Activated CD4-positive, alpha-beta T cell treated with anti-CD3 and anti-CD28 coated beads, Interleukin-2, amount 50 U/mL, for 1 hour (primary cell): ENCODE data around the gene PTOV1.

Source experiments
- DNase-seq: peaks from one replicate; pipeline ENCODE4 v3.0.0-alpha.2; 2020

The PTOV1 gene

DNA sequence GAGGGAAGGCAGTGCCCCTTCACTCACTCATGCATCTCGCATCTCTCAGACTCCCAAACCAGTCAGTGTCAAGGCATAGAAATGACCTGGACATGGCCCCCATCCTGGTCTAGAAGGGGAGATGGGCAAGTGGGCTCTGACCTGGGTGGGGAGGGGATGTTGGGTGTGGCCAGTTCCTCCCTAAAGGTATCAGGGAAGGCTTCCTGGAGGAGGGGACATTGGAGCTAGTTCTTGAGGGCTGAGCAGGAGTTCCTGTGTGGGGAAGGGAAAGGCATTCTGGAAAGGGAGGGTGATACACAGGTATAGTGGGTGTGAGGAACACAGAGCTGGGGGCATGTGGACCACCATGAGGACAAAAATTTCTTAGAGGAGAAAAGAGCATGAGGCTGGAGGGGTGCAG is 41.8 kb downstream of the PTOV1 start:
- no peak for DNase-seq

- DNase-seq: no peak
Observed at GRCh38 chr19:49894011-49894664, 43.2 kb downstream of the PTOV1 start.

DNA sequence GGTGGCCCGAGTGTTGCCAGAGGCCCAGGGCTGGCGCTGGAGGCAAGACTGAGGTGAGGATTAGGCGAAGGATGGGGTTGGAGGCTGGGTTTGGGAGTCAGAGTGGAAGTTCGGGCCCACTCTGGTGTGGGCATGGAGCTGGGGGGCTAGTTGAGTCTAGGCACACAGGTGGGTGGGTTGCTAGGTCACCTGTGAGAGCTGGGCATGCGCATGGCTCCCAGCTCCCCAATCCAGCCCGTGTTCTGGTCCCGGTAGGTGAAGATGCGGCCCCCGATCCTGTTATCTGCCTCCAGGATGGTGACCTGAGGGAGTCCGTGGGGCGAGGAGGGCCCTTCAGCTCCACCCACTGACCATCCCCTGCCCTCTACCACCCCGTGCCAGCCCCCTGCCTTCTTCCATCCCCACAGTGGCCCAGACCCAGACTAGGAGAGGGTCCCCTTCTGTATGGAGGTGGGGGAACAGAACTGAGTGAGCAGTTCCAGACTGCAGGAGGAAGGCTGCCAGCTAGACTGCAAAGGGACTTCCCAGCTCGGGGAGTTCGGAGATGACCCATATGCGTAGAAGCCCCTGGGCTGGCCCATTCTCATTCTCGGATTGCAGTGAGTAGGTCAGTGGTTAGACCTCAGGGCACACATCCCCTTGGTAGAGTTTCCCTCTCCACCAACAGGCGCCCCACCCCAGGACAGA is 44.1 kb downstream of the PTOV1 start:
- no peak for DNase-seq

- DNase-seq: no peak
Observed at GRCh38 chr19:49895566-49896297, 44.8 kb downstream of the PTOV1 start.

DNA sequence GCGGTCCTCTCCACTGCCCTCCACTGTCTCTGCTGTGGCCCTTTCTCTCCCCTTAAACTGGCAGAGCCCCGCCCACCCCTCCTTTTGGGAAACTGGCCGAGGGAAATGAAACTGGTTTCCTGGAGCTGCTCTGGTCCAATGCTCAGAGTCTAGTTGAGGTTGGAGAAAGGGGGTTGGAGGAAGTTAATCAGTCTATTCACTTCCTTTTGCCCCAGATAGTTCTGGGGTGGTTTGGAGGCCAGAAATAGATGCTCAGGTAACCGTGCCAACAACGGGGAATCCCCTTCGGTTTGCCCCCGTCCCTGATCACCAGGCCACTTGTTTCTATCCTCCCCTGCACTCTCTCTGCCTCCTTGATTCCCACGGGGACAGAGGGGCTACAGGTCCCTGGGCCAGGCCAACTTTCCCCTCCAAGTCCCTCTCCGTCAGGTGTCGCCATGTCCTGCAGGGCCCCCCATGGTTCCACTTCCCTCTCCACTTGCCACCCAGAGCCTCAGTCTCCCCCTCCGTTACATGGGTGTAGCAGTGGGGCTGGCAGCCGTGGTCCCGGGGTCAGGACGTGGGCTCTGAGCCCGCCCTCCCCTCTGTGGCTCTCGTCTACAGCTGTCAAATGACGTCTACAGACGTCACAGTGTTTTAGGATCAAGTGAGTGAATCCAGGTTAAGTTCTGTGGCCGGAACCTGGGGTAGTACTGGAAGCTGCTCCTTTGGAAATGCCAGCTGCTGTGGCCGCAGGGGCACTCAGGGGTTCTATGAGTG is 46.1 kb downstream of the PTOV1 start, which contains the start of gene IL4I1:
Gene IL4I1, minus strand, starts transcription at position 25 of the 759 bp plus-strand sequence. CDS start 727 bp downstream, outside the sequence.
- DNase-seq: peak; percentile 58

GRCh38 chr19:49904136-49904535 is 53.2 kb downstream of the PTOV1 start:
- no peak for DNase-seq

DNA sequence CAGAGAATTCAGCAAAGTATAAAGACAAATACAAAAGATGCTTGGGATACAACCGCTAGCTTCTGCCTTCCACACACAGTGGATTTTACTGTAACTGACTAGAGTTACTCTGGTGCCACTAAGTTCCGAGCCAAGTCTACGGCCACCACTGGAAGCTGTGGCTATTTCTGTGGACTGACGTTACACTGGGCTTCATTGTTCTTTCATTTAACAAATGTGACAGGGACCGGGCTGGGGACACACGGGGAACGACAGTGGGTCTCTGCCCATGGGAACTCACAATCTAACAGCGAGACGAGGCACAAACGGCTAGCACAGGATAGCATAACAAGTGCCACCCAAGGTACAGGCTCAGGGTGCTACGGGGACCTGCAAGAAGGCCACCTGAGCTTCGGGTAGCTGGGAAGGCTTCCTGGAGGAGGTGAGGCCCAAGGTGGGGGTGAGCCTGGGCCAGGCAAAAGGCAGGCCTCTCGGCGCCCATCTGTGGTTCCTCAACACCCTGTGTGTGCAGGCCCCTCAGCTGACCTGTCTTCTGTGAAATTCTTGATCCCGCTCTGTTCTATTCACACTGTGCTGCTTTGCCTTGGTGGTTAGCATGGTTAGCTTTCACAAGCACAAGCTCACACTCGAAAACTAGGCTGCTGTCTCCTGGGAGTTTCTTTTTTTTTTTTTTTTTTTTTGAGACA is 56.1 kb downstream of the PTOV1 start:
- DNase-seq: no peak

GRCh38 chr19:49907745-49908446 is 56.9 kb downstream of the PTOV1 start:
- DNase-seq: no peak

- DNase-seq: no peak
Observed at GRCh38 chr19:49908480-49909420, 57.8 kb downstream of the PTOV1 start.

GRCh38 chr19:49910179-49910578 is 59.2 kb downstream of the PTOV1 start:
- DNase-seq: no peak
